ENCODE measurements around the gene GSS.

DNA sequence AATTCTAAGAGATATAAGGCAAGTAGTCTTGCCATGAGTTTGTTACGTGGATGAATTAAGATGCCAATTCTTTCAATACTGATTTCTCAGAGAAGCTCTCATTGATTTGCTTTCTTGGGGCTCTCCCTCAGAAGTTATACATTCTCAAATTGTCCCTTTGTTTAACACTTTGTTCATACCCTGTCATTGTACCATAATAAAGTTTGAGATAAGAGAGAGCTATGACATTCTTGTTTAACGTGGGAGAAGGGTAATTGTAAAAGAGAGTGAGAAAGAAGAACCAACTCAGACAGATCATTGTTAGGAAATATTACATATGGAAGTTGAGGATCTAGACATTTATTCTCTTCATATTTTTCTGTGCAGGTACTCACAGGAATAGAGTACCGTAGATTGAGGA is 60.1 kb downstream of the GSS start:
- TF ChIP-seq, protein P1, sequence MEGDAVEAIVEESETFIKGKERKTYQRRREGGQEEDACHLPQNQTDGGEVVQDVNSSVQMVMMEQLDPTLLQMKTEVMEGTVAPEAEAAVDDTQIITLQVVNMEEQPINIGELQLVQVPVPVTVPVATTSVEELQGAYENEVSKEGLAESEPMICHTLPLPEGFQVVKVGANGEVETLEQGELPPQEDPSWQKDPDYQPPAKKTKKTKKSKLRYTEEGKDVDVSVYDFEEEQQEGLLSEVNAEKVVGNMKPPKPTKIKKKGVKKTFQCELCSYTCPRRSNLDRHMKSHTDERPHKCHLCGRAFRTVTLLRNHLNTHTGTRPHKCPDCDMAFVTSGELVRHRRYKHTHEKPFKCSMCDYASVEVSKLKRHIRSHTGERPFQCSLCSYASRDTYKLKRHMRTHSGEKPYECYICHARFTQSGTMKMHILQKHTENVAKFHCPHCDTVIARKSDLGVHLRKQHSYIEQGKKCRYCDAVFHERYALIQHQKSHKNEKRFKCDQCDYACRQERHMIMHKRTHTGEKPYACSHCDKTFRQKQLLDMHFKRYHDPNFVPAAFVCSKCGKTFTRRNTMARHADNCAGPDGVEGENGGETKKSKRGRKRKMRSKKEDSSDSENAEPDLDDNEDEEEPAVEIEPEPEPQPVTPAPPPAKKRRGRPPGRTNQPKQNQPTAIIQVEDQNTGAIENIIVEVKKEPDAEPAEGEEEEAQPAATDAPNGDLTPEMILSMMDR (IDR thresholded peaks at IDR 0.05): no peak
- TF ChIP-seq POLR2A (IDR thresholded peaks at IDR 0.05): no peak
